Renal cortical epithelial cell (primary cell): ENCODE results near the gene CDC20. TPM values are rescaled to one million over a fixed set of nuclear protein-coding genes. Genes with fewer than 3 reads are reported as not detected.

Experiments used
- DNase-seq: peaks from one replicate; pipeline ENCODE4 v3.0.0-alpha.2; 2011; ENCODE audit warnings: low read depth
- total RNA-seq: library from RNA; depleted of rRNA; stranded (reverse); fragments of >200 nt; gene quantifications from 2 replicates; pipeline ENCODE4 v1.2.3, GENCODE V29; 2014

CDC20 gene
- 2.1 and 42.5 TPM in 2 replicates for total RNA-seq

GRCh38 chr1:43358746-43359693 lies at the start of gene CDC20:
TSS of gene CDC20 (plus strand) at chr1:43358981. CDS start at chr1:43359216, 235 bp downstream.
- DNase-seq = peak; percentile 87

- peak; percentile 11 for DNase-seq
Measured at GRCh38 chr1:43309405-43310025, 49.3 kb upstream of the CDC20 start.

GRCh38 chr1:43311521-43311920 lies 47.3 kb upstream of the CDC20 start:
- DNase-seq = no peak

- no peak for DNase-seq
Measured at GRCh38 chr1:43312212-43312623, 46.6 kb upstream of the CDC20 start.

GRCh38 chr1:43312663-43313515 lies 45.9 kb upstream of the CDC20 start:
- DNase-seq = no peak

GRCh38 chr1:43313771-43314170 lies 45.0 kb upstream of the CDC20 start:
- DNase-seq = no peak

- DNase-seq = no peak
Measured at GRCh38 chr1:43314233-43314632, 44.5 kb upstream of the CDC20 start.

- no peak for DNase-seq
Measured at GRCh38 chr1:43315481-43315880, 43.3 kb upstream of the CDC20 start.

GRCh38 chr1:43315963-43316737 lies 42.6 kb upstream of the CDC20 start:
- no peak for DNase-seq

- no peak for DNase-seq
Measured at GRCh38 chr1:43316738-43317520, 41.9 kb upstream of the CDC20 start.

GRCh38 chr1:43317817-43318471 lies 40.8 kb upstream of the CDC20 start:
- DNase-seq = no peak

- DNase-seq = no peak
Measured at GRCh38 chr1:43318831-43319230, 40.0 kb upstream of the CDC20 start.

- DNase-seq = no peak
Measured at GRCh38 chr1:43319288-43319687, 39.5 kb upstream of the CDC20 start.

- DNase-seq = peak; percentile 13
Measured at GRCh38 chr1:43319766-43320165, 39.0 kb upstream of the CDC20 start.

- no peak for DNase-seq
Measured at GRCh38 chr1:43321331-43321891, 37.4 kb upstream of the CDC20 start.

- no peak for DNase-seq
Measured at GRCh38 chr1:43322506-43322905, 36.3 kb upstream of the CDC20 start.

GRCh38 chr1:43324810-43325209 lies 34.0 kb upstream of the CDC20 start:
- no peak for DNase-seq

GRCh38 chr1:43325381-43325780 lies 33.4 kb upstream of the CDC20 start:
- DNase-seq = no peak

GRCh38 chr1:43327549-43328292 lies 31.1 kb upstream of the CDC20 start:
- DNase-seq = no peak
